Inferior parietal cortex (tissue), 1 donor: Measurements from ENCODE around the gene PTPRE.

Experiments
- DNase-seq: peaks from one replicate; pipeline ENCODE4 v3.0.0-alpha.2; 2016; ENCODE audit errors: extremely low spot score

PTPRE gene, protein sequence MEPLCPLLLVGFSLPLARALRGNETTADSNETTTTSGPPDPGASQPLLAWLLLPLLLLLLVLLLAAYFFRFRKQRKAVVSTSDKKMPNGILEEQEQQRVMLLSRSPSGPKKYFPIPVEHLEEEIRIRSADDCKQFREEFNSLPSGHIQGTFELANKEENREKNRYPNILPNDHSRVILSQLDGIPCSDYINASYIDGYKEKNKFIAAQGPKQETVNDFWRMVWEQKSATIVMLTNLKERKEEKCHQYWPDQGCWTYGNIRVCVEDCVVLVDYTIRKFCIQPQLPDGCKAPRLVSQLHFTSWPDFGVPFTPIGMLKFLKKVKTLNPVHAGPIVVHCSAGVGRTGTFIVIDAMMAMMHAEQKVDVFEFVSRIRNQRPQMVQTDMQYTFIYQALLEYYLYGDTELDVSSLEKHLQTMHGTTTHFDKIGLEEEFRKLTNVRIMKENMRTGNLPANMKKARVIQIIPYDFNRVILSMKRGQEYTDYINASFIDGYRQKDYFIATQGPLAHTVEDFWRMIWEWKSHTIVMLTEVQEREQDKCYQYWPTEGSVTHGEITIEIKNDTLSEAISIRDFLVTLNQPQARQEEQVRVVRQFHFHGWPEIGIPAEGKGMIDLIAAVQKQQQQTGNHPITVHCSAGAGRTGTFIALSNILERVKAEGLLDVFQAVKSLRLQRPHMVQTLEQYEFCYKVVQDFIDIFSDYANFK

DNA sequence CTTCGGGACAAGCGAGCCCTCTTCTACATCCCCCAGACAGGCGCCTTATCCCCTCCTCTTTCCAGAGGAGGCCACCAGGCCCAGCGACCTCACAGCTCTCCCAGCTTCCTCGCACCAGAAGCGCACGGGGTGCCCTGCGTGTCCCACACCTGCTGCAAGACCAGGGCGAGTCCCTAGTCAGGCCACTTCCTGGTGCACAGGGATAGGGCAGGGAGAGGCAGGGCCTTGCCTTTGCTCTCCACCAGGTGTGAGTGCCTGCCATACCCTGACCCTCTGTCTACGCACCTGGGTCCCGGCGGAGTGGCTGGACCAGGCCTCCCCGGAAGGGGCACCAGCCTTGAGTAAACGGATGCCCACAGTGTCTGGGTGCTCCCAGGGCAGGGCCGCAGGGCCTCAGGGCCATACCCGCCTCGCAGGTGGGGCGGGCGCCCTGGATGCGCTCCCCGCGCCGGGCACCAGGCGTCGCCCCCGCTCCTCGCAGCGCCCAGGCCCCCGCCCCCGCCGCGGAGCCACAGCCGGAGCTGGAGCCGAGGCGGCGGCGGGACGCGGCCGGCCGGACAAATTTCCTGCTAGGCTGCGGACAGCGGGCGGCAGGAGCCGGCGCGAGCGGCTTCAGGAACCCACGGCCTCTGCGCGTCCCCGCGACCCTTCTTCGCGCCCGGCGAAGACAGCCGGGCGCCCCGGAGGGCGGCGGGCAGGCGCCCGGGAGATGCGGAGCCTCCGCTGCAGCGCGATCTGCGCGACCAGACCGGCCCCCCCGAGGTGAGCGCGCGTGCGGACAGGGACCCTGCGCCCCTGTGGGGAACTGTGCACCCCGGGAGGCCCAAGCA, at the start of gene PTPRE:
Gene PTPRE, plus strand, starts transcription at position 556 of the 830 bp plus-strand sequence. CDS start 133,779 bp downstream, outside the sequence.
- no peak for DNase-seq

DNA sequence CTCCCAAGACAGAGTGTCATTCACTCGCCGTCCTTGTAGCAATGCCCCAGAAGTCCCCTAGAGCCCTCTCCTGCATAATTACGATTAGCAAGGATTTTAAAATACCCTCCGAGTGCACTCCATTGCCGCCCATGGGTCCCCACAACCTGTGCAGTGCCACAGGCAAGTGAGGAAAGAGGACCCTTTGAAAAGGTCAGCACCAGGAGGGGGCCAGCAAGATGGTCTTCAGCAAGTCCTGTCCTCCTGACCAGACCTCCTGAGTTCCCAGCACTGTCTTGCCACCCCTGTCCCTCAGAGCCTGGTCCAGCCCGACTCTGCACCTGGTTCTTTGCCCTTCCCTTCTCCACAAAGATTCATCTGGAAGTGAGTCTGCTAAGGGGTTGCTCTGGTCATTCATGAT, 46.3 kb upstream of the PTPRE start:
- no peak for DNase-seq

DNA sequence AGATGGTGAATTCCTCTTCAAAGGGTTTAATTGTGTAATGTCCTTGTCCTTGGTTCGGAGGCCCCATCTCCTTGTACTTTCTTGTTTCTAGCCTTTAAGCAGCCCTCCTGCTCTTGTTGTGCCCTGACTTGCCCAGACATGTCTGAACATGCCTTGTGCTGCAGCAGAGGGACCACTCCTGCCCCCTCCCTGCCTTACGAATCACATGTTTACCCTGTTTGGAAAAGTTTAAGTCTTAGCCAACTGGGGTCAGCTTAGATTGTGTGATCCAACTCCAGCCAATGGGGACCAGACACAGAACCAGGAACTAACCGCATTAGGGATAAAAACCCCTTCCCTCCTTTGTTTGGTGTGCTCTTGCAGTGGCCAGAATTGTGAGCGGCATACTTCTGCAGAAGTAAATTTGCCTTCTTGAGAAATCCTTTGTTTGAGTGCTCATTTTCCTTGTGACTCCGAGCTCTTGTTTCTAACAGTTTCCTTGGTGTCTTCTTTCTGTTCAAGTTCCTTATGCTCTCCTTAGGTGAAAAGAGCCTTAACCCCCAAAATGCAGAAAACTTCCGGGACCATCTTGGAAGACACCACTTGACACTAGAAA, 43.6 kb upstream of the PTPRE start:
- no peak for DNase-seq

DNA sequence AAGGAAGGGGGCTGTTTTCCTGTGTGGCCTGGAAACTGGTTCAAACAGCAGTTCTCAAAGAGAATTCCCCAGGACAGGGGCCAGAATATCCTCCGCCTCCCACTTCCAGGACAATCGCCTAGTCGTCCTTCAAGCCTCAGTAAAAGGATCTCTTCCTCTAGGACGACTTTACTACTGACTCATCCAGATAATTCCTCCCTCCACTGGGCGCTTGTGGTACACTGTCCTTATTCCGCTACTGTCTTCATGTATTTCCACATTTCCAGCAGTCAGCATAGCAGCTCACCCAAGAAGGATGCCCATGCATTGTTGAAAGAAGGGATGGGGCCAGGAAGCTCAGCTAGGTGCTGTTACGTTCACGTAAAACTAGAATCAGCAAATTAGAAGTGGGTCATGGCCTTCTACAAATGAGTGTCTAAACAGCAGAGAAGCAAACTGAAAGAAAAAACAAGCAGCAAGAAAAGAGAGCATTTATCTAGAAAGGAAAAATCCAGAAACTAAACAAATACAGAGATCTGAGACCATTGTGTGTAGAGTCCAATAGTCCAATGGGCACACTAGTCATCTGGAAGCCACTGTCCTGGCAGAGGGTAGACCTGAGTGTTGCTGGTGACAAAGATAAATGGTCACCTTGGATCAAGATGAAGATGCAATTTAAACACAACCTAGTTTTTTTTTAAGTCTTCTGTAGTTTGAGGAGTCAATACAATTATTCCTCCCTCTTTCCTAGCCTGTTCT, 40.5 kb upstream of the PTPRE start:
- DNase-seq: no peak

DNA sequence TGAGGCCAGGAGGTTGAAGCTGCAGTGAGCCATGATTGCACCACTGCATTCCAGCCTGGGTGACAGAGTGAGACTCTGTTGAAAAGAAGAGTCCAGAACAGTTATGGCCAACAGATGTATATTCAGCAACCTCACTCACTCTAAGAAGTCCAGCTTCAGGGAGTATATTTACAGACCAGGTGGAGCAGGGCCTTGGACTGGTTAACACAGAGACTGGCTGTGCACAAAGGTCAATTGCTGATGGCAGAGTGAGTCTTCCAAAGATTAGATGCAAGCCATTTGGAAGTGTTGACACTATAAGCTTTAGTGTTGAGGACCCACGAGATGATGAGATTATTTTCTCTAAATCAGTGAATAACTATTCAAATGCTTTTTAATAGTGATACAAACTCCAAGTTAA, 39.1 kb upstream of the PTPRE start:
- DNase-seq: no peak

DNA sequence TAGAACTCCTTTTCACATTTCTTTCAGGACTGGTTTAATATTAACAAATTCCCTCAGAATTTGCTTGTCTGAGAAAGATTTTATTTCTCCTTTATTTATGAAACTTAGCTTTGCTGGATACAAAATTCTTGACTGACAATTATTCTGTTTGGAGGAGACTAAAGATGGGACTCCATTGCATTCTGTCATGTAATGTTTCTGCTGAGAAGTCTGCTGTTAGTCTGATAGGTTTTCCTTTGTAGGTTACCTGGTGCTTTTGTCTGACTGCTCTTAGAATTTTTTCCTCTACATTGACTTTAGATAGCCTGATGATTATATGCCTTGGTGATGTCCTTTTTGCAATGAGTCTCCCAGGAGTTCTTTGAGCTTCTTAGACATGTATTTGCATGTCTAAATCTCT, 37.6 kb upstream of the PTPRE start:
- DNase-seq: no peak

DNA sequence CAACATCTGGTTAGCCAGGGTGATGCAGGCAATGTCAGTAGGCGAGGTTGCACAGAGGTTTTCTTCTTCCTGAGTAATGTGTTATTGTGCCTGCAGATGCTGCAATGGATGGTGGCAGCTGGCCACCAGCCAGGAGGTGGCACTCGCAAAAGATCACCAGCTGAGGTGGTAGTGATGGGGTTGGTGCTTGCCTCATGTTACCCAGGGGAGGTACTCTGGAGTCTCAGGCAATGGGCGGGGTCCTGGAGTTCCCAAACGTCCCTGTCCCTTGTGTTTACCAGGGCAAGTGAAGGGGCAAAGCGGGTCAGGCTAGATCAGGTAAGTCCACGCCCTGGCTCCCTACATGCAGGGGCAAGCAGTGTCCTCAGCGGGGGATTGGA, 35.3 kb upstream of the PTPRE start:
- DNase-seq: no peak

DNA sequence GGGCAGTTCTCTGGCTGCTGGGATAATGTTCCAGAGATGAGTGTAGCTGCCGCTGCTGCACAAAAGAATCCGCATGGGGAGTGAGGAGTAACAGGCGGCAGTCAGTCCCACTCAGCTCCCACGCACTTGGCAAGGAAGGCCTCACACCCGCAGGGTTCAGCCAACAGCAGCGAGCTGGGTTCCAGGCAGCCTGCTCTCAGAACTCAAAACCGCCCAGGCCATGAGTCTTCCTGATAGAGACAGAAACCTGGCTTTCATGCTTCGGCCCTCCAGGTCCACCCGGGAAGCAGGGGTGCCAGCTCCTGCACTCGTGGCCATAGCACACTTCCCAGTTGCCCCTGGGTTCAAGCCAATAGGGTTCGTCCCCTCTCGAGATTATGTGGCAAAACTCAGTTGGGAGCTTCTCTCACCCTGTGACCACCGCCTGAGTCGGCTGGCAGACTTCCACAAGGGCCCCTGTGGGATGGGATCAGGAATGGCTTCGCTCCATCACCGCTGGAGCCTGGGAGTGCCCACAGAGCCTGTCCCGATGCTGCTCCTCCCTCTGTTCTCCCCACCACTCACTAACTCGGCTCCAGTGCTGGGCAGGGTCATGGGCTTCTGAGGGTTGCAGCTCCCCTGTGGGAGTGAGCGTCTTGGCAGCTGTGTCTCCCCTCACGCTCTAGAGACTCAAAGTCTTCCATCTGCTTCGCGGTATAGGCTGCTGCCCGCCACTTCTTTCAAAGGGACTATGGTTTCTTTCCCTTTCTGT, 34.7 kb upstream of the PTPRE start:
- no peak for DNase-seq

DNA sequence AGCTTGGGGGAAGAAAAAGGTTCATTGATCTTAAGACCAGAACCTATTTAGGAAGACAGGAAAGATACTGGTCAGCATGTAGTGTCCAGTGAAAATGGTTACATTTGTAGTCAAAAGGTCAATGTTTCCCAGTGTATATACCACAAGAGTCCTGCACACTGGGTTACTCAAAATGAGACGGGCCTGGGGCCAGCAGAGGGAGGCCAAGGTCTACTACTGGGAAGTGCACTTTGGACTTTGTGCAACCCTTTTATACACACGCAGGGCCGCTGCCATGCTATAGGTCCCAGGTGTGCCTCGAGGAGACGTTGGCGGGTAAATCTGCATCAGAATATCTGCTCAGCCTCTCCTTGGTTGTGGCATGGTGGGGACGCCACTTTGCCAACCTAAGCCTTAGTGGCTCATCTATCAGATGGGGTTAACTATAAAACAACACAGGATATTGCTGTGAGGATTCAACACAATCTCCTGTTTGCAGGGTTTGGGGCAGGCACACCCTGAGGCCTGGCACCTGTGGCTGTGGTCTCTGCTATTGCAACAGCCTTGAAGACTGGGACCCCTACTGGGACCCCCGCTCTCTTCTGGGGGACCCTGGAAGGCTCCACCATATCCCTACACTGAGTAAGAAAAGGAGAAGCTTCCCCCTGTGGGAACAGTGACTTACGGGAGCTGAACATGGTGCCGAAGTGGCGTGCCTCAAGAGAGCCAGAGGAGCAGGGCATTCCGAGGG, 33.9 kb upstream of the PTPRE start:
- DNase-seq: no peak

DNA sequence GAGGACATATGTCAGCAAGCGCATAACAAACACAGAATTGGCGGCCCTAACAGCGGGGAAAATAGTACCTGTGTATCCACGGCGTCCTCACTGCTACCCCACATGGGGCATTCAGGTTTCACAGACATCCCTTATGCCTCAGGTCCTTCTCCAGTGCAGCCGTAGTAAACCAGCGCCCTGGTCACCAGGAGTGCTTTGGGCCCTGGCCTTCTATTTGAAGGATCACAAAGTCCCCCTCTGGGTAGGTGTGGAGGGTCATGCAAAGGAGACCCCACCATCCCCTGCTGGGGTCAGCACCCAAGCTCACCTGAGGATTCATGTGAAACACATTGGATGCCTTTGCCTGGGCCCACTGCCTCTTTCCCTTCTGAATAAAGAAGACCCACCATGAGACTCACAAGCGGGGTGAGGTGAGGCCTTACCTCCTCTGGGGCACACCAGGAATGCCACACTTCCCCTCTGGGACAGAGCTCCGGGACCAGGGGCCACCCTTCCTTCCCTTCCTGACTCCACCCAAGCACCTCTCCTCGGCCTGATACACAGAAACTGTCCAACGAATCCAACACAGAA, 32.9 kb upstream of the PTPRE start:
- DNase-seq: no peak

DNA sequence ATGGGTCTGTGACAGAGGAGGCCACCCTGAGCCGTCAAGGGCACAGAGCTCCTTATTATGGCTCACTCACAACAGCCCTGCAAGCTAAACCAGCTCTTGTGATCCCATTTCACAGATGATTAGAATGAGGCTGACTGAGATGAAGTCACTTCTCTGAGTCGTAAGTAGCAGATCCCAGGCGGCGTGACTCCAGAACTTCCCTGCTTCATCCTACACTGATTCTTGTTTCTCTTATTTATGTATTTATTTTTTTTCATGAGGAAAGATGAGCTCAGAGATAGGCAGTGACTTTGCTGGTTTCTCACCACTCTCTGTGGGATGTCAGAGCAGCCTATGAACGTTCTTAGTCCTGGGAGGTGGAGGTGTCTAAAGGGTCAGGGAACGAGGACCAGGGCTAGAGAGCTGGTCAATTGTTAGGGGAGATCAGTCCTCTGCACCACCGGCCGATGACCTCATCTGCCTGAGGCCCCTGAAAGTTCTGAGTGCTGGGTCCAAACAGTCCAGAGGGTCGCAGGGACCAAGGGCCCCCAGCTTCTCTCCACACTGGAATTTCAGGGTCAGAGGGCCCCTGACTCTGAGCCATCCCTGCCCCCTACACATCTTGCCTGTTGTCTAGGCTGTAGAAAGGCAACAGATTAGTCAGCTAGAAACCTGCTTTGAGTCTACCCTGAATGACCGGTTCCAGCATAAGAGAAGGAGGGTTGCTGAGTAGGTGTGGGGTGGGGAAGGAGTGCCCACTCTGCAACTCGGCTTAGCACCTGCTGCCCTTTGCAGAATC, 32.0 kb upstream of the PTPRE start:
- DNase-seq: no peak

DNA sequence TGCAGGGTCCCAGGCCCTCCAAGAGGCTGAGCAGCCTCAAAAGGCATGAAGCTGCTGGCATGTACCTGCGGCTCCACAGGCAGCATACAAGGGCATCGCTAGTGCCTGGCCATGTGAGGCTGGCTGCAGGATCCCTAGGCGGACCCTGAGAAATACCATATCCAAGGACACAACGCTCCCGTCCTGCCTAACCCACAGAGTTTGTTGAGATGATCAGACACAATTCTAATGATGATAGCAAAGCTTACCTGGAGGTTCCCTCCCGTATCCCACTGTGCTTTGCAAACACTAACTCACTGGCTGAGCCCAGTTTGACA, 31.5 kb upstream of the PTPRE start:
- DNase-seq: no peak

DNA sequence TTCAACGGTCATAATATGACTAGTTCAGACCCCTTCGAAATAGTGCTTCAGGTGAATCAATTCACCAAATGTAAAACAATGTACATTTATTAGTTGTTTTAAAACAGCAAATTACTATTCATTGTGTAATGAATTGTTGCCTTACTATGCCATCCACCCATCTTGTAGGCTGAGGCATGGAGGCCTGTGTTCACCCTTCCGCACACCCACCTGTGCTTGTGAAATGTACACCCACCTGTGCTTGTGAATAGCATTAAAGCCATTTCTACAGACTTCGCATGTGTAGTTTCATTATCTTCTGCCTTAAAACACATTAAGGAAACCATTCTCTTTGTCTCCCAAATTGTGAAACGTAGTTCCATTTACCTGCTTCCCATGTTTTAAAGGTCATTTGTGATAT, 31.0 kb upstream of the PTPRE start:
- no peak for DNase-seq

DNA sequence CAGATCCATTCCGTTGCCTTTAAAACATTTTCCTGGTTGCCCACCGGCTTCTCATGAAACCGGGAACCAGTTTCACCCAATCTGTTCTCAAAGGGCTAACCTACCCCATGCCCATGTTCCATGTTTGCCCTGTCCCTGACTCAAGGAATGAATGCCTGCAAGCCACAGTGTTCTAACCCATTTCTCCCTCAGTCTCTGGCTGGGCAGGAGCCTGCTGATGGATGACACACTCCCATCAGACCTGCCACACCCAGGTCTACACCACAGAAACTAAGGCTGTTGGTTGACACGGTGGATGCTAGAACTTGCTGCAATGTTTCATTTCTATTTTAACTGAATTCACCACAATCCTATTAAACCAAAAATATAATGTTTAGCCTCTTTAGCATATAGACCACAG, 29.8 kb upstream of the PTPRE start:
- DNase-seq: no peak

DNA sequence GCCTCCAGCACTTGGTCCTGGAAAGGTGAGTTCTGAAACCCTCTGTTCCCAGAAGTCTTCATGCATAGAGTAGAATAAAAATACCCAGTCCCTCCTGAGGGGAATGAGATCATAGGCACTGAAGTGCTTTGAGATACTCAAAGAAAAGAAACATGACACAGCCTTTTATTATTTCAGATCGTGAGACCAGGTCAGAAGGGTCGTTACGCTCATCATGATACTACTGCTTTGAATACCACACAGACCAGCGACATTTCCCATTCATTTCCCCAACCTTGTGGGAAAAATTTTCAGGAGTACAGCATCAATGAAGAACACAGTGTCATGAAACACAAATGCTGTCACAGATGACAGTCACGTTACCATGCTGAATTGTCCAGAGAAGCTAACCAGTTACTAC, 29.2 kb upstream of the PTPRE start:
- no peak for DNase-seq

DNA sequence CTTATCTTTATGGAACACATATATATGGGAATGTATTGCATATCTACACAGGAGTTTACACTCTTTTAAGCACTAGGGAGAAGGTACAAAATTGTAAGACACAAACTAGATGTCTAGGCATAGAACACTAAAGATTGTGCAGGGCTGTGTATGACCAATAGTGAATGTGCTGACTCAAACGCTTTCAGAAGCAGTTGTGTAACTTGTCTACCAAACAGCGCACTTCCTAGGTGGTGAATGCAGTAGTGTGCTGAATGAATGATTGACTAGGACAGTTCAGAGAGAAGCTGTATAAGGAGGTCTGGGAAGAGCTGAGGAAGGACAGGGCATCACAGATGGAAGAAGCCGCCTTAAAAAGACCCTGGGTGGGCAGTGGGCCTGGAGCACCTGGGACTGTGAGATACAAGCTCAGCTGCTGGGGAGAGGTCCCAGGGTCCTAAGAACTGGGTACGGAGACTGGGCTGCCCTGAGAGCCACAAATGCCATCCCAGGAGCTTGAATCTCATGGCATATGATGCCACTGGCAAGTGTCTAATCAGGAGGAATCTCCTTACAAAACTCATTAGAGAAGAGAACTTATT, 28.3 kb upstream of the PTPRE start:
- no peak for DNase-seq

DNA sequence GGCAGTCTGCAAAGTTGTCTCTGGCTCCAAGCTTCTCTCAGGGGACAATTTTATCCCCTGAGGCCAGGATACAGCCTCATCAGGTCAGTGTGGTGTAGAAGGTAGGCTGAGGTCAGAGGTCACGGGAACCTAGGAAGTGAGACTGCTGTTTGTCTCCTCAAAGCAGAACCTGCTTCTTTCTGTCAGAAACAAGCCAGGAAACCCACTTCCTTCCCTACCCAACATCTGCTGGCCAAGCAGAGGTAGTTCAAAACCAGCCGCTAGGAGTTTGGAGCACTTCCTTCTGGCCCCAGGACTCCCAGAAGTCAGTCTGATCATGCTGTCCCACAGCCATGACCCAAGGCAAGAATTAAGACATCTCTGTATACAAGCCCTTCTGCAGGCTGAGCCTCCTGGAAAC, 26.3 kb upstream of the PTPRE start:
- DNase-seq: no peak

DNA sequence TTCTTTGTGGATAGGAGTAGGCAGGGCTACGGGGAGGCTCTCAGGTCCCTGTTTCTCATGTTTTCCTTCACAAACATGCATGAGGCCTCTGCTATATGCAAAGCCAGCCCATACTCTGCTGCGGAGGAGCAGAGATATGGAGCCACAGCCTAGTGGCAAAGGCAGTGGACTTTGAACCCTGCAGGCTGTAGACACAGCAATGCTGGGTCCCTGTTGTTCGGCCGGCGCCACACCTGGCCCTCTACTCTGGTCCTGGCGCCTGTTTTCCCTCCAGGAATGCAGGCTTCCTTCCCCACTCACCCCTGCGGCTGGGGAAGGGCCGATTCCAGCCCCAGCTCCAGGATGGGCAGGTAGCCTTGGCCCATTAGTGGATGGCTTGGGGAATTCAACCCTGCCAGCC, 25.6 kb upstream of the PTPRE start:
- DNase-seq: no peak

DNA sequence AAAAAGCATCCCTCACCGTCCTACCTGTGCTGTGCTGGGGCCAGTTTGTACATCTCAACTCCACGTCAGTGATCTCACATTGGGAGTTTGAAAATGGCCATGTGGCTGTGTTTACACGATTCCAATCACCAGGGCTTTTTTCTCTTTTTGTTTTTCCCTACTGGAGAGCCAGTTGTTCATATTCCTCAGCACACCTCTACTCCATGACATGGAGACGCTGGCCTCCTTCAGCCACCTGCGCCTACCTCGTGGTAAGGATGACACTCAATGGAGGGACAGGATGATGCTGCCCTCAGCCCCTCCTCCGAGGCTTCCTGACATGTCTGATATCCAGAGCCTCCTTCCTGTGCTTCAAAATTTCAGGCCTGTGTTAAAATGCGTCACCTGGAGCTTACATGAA, 24.5 kb upstream of the PTPRE start:
- DNase-seq: no peak
